Measurements from ENCODE around the gene SPATA20. TPM values are rescaled to one million over a fixed set of nuclear protein-coding genes. Genes with fewer than 3 reads are reported as not detected.

SPATA20 gene
- total and polyA plus RNA-seq, 2 donors (not counting 3 experiments of a cell fraction or from before 2014, with no cell fraction given): 42.3 to 51.5 TPM

DNA sequence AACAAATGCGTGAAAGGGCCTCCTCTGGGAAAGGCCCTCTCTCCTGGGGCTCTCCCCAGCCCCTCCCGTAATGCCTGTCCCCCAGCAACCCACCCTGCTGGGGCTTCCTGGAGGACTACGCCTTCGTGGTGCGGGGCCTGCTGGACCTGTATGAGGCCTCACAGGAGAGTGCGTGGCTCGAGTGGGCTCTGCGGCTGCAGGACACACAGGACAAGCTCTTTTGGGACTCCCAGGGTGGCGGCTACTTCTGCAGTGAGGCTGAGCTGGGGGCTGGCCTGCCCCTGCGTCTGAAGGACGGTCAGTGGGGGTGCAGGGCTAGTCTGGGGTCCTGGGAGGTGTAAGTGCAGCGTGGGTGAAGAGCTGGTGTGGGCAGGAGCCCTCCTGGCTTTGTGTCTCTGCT lies 4.9 kb downstream of the SPATA20 start:
- H2AFZ ChIP-seq (ENCODE audit: low read depth, low read length): no peak overlapping the region
- CTCF ChIA-PET: interaction anchor here (0.7 to 8.4 kb wide), 6 partner anchors 12 to 142 kb away, joined by 3 to 398 read pairs (median 6); no protein-coding TSS in a partner anchor
- H3K9me1 ChIP-seq (replicated peaks; ENCODE audit: control insufficient read depth, extremely low read depth, insufficient read depth, low read length): no peaks in the 10 kb centered on the region
- DNase-seq (ENCODE audit: low read depth, low spot score): no peak
- TF ChIP-seq FOS (IDR thresholded peaks at IDR 0.05; ENCODE audit: borderline replicate concordance, insufficient read depth, low read length): no peak
- TF ChIP-seq, protein P1, sequence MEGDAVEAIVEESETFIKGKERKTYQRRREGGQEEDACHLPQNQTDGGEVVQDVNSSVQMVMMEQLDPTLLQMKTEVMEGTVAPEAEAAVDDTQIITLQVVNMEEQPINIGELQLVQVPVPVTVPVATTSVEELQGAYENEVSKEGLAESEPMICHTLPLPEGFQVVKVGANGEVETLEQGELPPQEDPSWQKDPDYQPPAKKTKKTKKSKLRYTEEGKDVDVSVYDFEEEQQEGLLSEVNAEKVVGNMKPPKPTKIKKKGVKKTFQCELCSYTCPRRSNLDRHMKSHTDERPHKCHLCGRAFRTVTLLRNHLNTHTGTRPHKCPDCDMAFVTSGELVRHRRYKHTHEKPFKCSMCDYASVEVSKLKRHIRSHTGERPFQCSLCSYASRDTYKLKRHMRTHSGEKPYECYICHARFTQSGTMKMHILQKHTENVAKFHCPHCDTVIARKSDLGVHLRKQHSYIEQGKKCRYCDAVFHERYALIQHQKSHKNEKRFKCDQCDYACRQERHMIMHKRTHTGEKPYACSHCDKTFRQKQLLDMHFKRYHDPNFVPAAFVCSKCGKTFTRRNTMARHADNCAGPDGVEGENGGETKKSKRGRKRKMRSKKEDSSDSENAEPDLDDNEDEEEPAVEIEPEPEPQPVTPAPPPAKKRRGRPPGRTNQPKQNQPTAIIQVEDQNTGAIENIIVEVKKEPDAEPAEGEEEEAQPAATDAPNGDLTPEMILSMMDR (IDR thresholded peaks at IDR 0.05; ENCODE audit: extremely low read depth in 1 of 2, insufficient read depth in 1 of 2, low read depth in 1 of 2, low read length in 2 of 2): no peak
- TF ChIP-seq MYC (IDR thresholded peaks at IDR 0.05; ENCODE audit: low read depth, low read length): no peak
- TF ChIP-seq JUN (IDR thresholded peaks at IDR 0.05; ENCODE audit: borderline replicate concordance, insufficient read depth, insufficient read length, low read depth): no peak
- no peak for TF ChIP-seq POLR2AphosphoS5 (IDR thresholded peaks at IDR 0.05; ENCODE audit: insufficient read depth, low read depth, low read length)
- TF ChIP-seq, protein P2, sequence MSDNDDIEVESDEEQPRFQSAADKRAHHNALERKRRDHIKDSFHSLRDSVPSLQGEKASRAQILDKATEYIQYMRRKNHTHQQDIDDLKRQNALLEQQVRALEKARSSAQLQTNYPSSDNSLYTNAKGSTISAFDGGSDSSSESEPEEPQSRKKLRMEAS (IDR thresholded peaks at IDR 0.05; ENCODE audit: insufficient read depth, insufficient read length): no peak
- TF ChIP-seq EZH2 (IDR thresholded peaks at IDR 0.05; ENCODE audit: borderline replicate concordance, low read depth, low read length, severe bottlenecking): no peak
- TF ChIP-seq POLR2A (IDR thresholded peaks at IDR 0.05; ENCODE audit: low read depth, low read length): no peak
- TF ChIP-seq GATA2 (IDR thresholded peaks at IDR 0.05; ENCODE audit: insufficient read depth, insufficient read length, low read depth, low read length): no peak
- H3K4me2 ChIP-seq (ENCODE audit: insufficient read depth, low read length): no peak overlapping the region
- dilution Hi-C loops (cut with MboI; ENCODE audit: extremely low pct_ligation_motif_present, low sequenced_read_pairs) (no loop called here), intact Hi-C loops (cut with micrococcal nuclease) (loop anchor here (1.0 kb wide), 1 partner anchor 129 kb away; no protein-coding TSS in a partner anchor)
- H3K36me3 ChIP-seq (ENCODE audit: control insufficient read depth in 2 of 2, extremely low read depth in 1 of 2, insufficient read depth in 2 of 2, low read length in 2 of 2): peaks cover 0 to 5% of the 10 kb centered on the region in 2 experiments
- POLR2A ChIA-PET: no interaction called here
- H3K27ac ChIP-seq (ENCODE audit: insufficient read depth, low read depth, low read length): no peak overlapping the region
- no peak for FAIRE-seq
- H3K79me2 ChIP-seq (ENCODE audit: control insufficient read depth, insufficient read depth, low read length): no peaks in the 10 kb centered on the region
- peaks cover 7% of the 10 kb centered on the region for H3K4me1 ChIP-seq (ENCODE audit: control insufficient read depth, extremely low read depth, insufficient read depth, low read length)
- BruUV-seq (replicated peaks): no TSS peak
- no peaks in the 10 kb centered on the region for H3K9me3 ChIP-seq (replicated peaks; ENCODE audit: control insufficient read depth, insufficient read depth, low read length)
- H3K27me3 ChIP-seq (ENCODE audit: control insufficient read depth in 2 of 2, insufficient read depth in 2 of 2, low read length in 2 of 2): no peaks in the 10 kb centered on the region
- H4K20me1 ChIP-seq (replicated peaks; ENCODE audit: control insufficient read depth, extremely low read depth, insufficient read depth, low read length): no peaks in the 10 kb centered on the region
- H3K4me3 ChIP-seq (replicated peaks in 1 of 3; ENCODE audit: insufficient read depth in 1 of 3, low read depth in 1 of 3, low read length in 3 of 3): no peak overlapping the region
- no peak overlapping the region for H3K9ac ChIP-seq (replicated peaks; ENCODE audit: extremely low read depth, insufficient read depth, low read length)

All from endothelial cell of umbilical vein (primary cell).